ENCODE results near the gene GTPBP6. TPM values are rescaled to one million over a fixed set of nuclear protein-coding genes. Genes with fewer than 3 reads are reported as not detected.

GTPBP6 gene
- total and polyA plus RNA-seq, 2 experiments from 2014 or later: 41.4 to 66.8 TPM

DNA sequence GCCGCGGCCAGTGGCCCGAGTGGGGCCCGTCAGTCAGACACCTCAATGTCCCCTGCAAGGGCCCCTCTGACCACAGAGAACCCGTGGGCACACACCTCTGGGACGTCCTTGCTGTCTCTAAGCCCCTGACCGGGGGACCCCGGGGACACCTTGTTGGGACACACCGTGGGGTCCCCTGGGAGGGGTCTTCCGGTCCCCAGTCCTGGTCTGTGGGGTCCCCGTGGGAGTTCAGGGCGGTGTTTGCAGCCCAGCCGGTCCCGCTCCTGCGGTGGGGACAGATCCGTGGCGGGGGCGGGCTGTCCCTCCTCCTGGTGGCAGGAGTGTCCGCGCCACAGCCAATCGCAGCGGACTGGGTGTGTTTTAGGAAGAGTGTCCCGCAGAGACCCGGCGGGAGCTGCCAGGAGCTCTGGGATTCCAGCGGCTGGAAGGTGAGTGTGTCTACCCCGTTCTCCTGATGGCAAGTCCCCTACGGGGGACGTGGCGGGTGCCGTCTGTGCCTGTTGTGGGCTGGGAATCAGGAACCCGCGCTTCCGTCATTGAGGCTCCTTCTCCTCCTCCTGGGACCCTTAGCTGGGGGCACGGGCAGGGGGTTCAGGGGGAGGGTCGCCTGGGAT, 42.5 kb downstream of the GTPBP6 start:
- Histone ChIP-seq H3K4me3 (peak overlapping the region; percentile 83), H3K27me3 (ENCODE audit: insufficient read depth) (no peaks in the 10 kb centered on the region), H2AFZ (no peak overlapping the region), H3K4me1 (ENCODE audit: insufficient read depth) (peaks cover 10% of the 10 kb centered on the region; the same call in 1 of the 2 replicates), H3K79me2 (replicated peaks; ENCODE audit: insufficient read depth) (peaks cover 17% of the 10 kb centered on the region), H3K4me2 (peak overlapping the region; percentile 95), H3K36me3 (ENCODE audit: insufficient read depth) (no peaks in the 10 kb centered on the region; the same call in 1 of the 2 replicates), H3K27ac (ENCODE audit: low read depth) (no peak overlapping the region), H4K20me1 (replicated peaks; ENCODE audit: insufficient read depth) (no peaks in the 10 kb centered on the region), H3F3A (replicated peaks; ENCODE audit: low read depth) (peaks cover 7% of the 10 kb centered on the region), H3K9me2 (ENCODE audit: insufficient read depth) (no peaks in the 10 kb centered on the region)
- Mint-ChIP-seq H3K9me3 (peaks cover 9% of the 10 kb centered on the region), H3K4me3 (peak overlapping the region; percentile 75), H3K36me3 (ENCODE audit: low read depth) (peaks cover 15% of the 10 kb centered on the region), H3K27me3 (ENCODE audit: insufficient read depth, low read depth, poor library complexity) (peaks cover 16% of the 10 kb centered on the region), H3K27ac (no peak overlapping the region), H3K4me1 (peaks cover 12% of the 10 kb centered on the region)
- ATAC-seq: peak; percentile 84
- peak; percentile 90 for DNase-seq (ENCODE audit: low spot score)
- no peak for TF ChIP-seq JUNB (IDR thresholded peaks at IDR 0.05; ENCODE audit: unreplicated experiment)
- TF ChIP-seq STAT1 (IDR thresholded peaks at IDR 0.05; ENCODE audit: unreplicated experiment): no peak
- TF ChIP-seq POLR2AphosphoS5 (IDR thresholded peaks at IDR 0.05; ENCODE audit: low read depth): peak; percentile 87
- no peak for TF ChIP-seq NANOG (IDR thresholded peaks at IDR 0.05; ENCODE audit: borderline replicate concordance)

DNA sequence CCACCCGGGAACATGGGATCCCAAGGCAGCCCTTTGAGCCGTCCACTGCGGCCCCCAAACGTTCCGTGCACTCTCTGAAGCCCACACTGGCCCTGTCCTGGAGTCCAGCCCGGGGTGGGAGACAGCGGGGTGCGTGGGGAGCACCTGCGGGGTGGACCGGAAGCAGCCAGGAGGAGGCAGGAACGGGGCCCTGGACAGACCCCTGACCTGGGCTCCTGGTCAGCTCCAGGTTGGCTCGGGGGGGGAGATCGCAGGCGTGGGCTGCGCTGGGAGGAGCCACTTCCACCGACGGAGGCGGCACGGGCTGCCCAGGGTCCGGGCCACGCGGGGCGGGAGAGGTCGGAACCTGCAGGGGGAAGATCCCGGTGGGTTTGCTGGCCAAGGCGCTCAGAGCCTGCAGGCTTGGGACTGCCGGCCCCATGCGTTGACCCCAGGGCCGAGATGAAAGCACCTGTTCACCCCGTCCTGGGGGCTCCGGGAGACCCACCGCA, 43.1 kb downstream of the GTPBP6 start:
- H3K27ac Mint-ChIP-seq: no peak overlapping the region
- H3F3A ChIP-seq (replicated peaks; ENCODE audit: low read depth): peaks cover 10% of the 10 kb centered on the region
- no peaks in the 10 kb centered on the region for H3K9me2 ChIP-seq (ENCODE audit: insufficient read depth)
- H3K36me3 ChIP-seq (ENCODE audit: insufficient read depth): no peaks in the 10 kb centered on the region; the same call in 1 of the 2 replicates
- peaks cover 15% of the 10 kb centered on the region for H3K36me3 Mint-ChIP-seq (ENCODE audit: low read depth)
- H3K27me3 Mint-ChIP-seq (ENCODE audit: insufficient read depth, low read depth, poor library complexity): peaks cover 15% of the 10 kb centered on the region
- no peaks in the 10 kb centered on the region for H4K20me1 ChIP-seq (replicated peaks; ENCODE audit: insufficient read depth)
- peaks cover 12% of the 10 kb centered on the region for H3K9me3 Mint-ChIP-seq
- H3K4me1 Mint-ChIP-seq: peaks cover 12% of the 10 kb centered on the region
- H3K4me1 ChIP-seq (ENCODE audit: insufficient read depth): peaks cover 10% of the 10 kb centered on the region; the same call in 1 of the 2 replicates
- ATAC-seq: peak; percentile 44
- peak overlapping the region; percentile 95 for H3K4me2 ChIP-seq
- H2AFZ ChIP-seq: no peak overlapping the region
- no peaks in the 10 kb centered on the region for H3K27me3 ChIP-seq (ENCODE audit: insufficient read depth)
- peak overlapping the region; percentile 83 for H3K4me3 ChIP-seq
- peaks cover 17% of the 10 kb centered on the region for H3K79me2 ChIP-seq (replicated peaks; ENCODE audit: insufficient read depth)
- DNase-seq (ENCODE audit: low spot score): no peak
- TF ChIP-seq JUNB (IDR thresholded peaks at IDR 0.05; ENCODE audit: unreplicated experiment) (no peak), ZNF114 (CRISPR knock-in tag; IDR thresholded peaks at IDR 0.05) (no peak), CREB1 (CRISPR knock-in tag; IDR thresholded peaks at IDR 0.05; ENCODE audit: low read depth) (no peak), EZH2phosphoT487 (IDR thresholded peaks at IDR 0.05; ENCODE audit: unreplicated experiment) (no peak), EZH2 (IDR thresholded peaks at IDR 0.05; ENCODE audit: low read depth, unreplicated experiment) (no peak), STAT1 (IDR thresholded peaks at IDR 0.05; ENCODE audit: unreplicated experiment) (no peak)
- TF ChIP-seq, protein P1, sequence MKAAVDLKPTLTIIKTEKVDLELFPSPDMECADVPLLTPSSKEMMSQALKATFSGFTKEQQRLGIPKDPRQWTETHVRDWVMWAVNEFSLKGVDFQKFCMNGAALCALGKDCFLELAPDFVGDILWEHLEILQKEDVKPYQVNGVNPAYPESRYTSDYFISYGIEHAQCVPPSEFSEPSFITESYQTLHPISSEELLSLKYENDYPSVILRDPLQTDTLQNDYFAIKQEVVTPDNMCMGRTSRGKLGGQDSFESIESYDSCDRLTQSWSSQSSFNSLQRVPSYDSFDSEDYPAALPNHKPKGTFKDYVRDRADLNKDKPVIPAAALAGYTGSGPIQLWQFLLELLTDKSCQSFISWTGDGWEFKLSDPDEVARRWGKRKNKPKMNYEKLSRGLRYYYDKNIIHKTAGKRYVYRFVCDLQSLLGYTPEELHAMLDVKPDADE (IDR thresholded peaks at IDR 0.05): 0 out of 2 replicates have a peak, but pooled peaks have one; percentile 25
- TF ChIP-seq, protein P2, sequence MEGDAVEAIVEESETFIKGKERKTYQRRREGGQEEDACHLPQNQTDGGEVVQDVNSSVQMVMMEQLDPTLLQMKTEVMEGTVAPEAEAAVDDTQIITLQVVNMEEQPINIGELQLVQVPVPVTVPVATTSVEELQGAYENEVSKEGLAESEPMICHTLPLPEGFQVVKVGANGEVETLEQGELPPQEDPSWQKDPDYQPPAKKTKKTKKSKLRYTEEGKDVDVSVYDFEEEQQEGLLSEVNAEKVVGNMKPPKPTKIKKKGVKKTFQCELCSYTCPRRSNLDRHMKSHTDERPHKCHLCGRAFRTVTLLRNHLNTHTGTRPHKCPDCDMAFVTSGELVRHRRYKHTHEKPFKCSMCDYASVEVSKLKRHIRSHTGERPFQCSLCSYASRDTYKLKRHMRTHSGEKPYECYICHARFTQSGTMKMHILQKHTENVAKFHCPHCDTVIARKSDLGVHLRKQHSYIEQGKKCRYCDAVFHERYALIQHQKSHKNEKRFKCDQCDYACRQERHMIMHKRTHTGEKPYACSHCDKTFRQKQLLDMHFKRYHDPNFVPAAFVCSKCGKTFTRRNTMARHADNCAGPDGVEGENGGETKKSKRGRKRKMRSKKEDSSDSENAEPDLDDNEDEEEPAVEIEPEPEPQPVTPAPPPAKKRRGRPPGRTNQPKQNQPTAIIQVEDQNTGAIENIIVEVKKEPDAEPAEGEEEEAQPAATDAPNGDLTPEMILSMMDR (conservative IDR thresholded peaks at IDR 0.05; ENCODE audit: low read depth in 2 of 2): no peak
- peak overlapping the region; percentile 75 for H3K4me3 Mint-ChIP-seq
- H3K27ac ChIP-seq (ENCODE audit: low read depth): no peak overlapping the region
